ENCODE measurements around the gene TMEM167B. TPM values are rescaled to one million over a fixed set of nuclear protein-coding genes. Genes with fewer than 3 reads are reported as not detected.

Gene TMEM167B
- total RNA-seq, 1 experiment from 2014 or later, result 18.1 TPM

- DNase-seq (ENCODE audit: low read depth, low spot score) (no peak), ATAC-seq (no peak)
- ChIA-PET POLR2A (no interaction called here), CTCF (no interaction called here)
- intact Hi-C loops (cut with micrococcal nuclease; ENCODE audit: unreplicated experiment), result no loop called here
- H3K4me3 ChIP-seq (ENCODE audit: low read depth in 2 of 2, low read length in 2 of 2), result no peak overlapping the region
- H3K36me3 ChIP-seq (ENCODE audit: control insufficient read depth, insufficient read depth, low read length), result no peaks in the 10 kb centered on the region
- H3K27me3 ChIP-seq (ENCODE audit: control insufficient read depth, insufficient read depth, low read length), result no peaks in the 10 kb centered on the region
- TF ChIP-seq SIN3A (IDR thresholded peaks at IDR 0.05; ENCODE audit: borderline replicate concordance, insufficient read depth, low read depth, low read length) (no peak), REST (IDR thresholded peaks at IDR 0.05; ENCODE audit: insufficient read depth in 1 of 2, low read depth in 2 of 2, low read length in 1 of 2) (no peak), TCF7L2 (IDR thresholded peaks at IDR 0.05; ENCODE audit: low read depth, low read length) (no peak), CTCF (IDR thresholded peaks at IDR 0.05) (no peak)
- no peaks in the 10 kb centered on the region for H3K9me3 ChIP-seq (ENCODE audit: control insufficient read depth, insufficient read depth, low read depth, low read length)
- BruUV-seq (replicated peaks), result no TSS peak
- H3K27ac ChIP-seq (ENCODE audit: low read length), result no peak overlapping the region
- in situ Hi-C loops (cut with HindIII; ENCODE audit: low pct_unique_long_range_greater_than_20kb, low sequenced_read_pairs), result no loop called here
- no peaks in the 10 kb centered on the region for H3K4me1 ChIP-seq (ENCODE audit: control insufficient read depth, insufficient read depth, low read length)
These were observed 47.8 kb downstream of the TMEM167B start for GRCh38 chr1:109138358-109138757.

- H3K4me1 ChIP-seq (ENCODE audit: control insufficient read depth, insufficient read depth, low read length), result no peaks in the 10 kb centered on the region
- ATAC-seq, result no peak
- H3K9me3 ChIP-seq (ENCODE audit: control insufficient read depth, insufficient read depth, low read depth, low read length), result no peaks in the 10 kb centered on the region
- TF ChIP-seq TCF7L2 (IDR thresholded peaks at IDR 0.05; ENCODE audit: low read depth, low read length) (no peak), POLR2AphosphoS5 (IDR thresholded peaks at IDR 0.05; ENCODE audit: low read depth, low read length) (no peak), REST (IDR thresholded peaks at IDR 0.05; ENCODE audit: insufficient read depth in 1 of 2, low read depth in 2 of 2, low read length in 1 of 2) (no peak), SIN3A (IDR thresholded peaks at IDR 0.05; ENCODE audit: borderline replicate concordance, insufficient read depth, low read depth, low read length) (no peak), CTCF (IDR thresholded peaks at IDR 0.05) (no peak)
- ChIA-PET POLR2A (no interaction called here), CTCF (no interaction called here)
- no peak for DNase-seq (ENCODE audit: low read depth, low spot score)
- H3K27me3 ChIP-seq (ENCODE audit: control insufficient read depth, insufficient read depth, low read length), result no peaks in the 10 kb centered on the region
- no peak overlapping the region for H3K27ac ChIP-seq (ENCODE audit: low read length)
- no peak overlapping the region for H3K4me3 ChIP-seq (ENCODE audit: low read depth in 2 of 2, low read length in 2 of 2)
- in situ Hi-C loops (cut with HindIII; ENCODE audit: low pct_unique_long_range_greater_than_20kb, low sequenced_read_pairs), result no loop called here
- no peaks in the 10 kb centered on the region for H3K36me3 ChIP-seq (ENCODE audit: control insufficient read depth, insufficient read depth, low read length)
- intact Hi-C loops (cut with micrococcal nuclease; ENCODE audit: unreplicated experiment), result no loop called here
- no TSS peak for BruUV-seq (replicated peaks)
These were observed 49.8 kb downstream of the TMEM167B start for GRCh38 chr1:109140392-109140791.
